GM18873 (cell line): ENCODE data around the gene VSIG2.

ENCODE experiments used
- ATAC-seq: cut with Tn5 transposase; IDR thresholded peaks from one replicate; pipeline ENCODE4 v1.9.1; 2021; ENCODE audit warnings: mild to moderate bottlenecking, moderate library complexity, moderate number of reproducible peaks; ENCODE audit not compliant: unreplicated experiment, low FRiP score

Gene VSIG2

GRCh38 chr11:124766156-124766555 is 14.1 kb upstream of the VSIG2 start:
- no peak for ATAC-seq

DNA sequence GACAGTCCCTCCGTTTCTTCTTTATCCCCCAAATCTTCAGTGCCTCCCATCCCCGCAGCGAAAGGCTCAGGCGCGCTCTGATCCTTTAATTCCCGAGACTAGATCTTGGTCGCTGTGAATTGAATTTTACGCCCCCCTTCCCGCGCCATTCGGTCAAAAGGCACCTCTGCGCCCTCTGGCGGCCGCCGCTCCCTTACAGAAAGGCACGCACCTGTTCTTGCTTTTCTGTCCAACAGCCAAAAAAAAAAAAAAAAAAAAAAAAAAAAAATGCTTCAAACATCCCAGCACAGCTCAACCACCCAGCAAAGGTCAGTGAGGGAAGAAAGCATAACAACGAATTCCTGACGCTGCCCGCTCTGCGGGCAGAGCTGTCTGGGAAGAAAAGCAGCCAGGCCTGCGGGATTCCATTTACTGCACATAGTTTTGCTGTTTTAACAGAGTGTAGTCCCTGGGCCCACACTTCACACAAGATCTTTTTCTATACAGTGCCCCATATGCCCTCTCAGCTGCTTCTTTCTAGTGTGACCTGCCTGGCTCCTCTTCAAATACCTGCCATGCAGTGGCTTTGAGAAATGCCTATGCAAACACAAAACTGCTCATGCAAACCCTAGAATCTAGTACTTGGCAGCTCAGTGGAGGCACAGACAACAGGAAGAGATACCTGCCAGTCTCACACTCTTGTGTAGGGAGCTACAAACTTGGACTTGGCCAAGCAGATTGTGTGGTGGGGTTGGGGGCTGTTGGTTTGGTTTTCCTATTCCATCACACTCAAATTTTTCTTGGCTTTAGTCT is 11.3 kb upstream of the VSIG2 start:
- no peak for ATAC-seq

GRCh38 chr11:124762624-124763155 is 10.6 kb upstream of the VSIG2 start:
- no peak for ATAC-seq

DNA sequence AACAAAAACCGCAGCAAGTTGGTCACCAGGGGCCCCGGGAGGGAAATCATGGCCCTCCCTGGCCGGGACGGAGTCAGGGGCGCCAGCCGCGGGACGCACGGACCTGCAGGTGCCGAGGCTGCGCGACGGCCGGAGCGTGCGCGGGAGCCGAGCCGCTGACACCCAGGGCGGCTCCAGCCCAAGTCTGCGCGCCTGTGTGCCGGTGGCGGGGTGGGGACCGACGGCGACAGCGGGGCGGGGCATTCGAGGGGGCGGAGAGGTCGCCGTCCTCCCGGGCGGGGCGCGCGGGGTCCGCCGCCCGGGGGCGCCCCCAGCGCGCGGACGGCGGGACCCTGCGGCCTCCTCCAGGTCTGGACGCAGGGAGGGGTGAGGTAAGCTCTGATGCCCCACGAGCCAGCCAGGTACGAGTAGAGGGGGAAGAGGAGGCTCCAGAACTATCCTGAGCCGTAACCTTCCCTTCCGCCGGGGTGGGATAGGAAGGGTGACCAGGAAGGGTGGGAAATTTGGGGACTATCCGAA is 10.1 kb upstream of the VSIG2 start, which contains the start of gene ESAM:
Gene ESAM, minus strand, starts transcription at position 186 of the 519 bp plus-strand sequence. Its CDS starts 136 bp downstream, at position 50.
- ATAC-seq = no peak

GRCh38 chr11:124761301-124762104 is 9.4 kb upstream of the VSIG2 start:
- no peak for ATAC-seq

GRCh38 chr11:124760806-124761205 is 8.8 kb upstream of the VSIG2 start:
- ATAC-seq = no peak

DNA sequence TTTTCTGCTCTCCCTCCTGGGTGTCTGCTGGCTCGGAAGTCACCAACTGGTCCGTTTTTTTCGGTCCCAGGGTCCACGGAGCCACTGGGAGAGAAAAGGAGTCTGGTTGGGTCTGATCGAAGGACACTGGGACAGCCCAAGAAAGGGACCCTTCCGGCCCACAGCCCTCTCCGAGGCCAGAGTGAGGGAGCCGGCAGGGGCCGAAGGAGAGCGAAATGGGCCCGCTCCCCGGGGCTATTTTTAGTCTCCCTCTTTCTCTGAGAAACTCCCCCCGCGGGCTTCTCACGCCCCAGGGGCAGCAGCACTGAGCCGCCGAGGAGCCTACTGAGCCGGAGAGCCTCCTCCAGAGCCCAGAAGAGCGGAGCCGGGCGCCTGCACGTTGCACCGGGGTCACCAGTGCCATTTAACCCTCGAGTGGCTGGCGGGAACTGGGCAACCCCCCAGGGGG is 8.2 kb upstream of the VSIG2 start:
- no peak for ATAC-seq

- no peak for ATAC-seq
Observed at GRCh38 chr11:124759266-124760204, 7.5 kb upstream of the VSIG2 start.

DNA sequence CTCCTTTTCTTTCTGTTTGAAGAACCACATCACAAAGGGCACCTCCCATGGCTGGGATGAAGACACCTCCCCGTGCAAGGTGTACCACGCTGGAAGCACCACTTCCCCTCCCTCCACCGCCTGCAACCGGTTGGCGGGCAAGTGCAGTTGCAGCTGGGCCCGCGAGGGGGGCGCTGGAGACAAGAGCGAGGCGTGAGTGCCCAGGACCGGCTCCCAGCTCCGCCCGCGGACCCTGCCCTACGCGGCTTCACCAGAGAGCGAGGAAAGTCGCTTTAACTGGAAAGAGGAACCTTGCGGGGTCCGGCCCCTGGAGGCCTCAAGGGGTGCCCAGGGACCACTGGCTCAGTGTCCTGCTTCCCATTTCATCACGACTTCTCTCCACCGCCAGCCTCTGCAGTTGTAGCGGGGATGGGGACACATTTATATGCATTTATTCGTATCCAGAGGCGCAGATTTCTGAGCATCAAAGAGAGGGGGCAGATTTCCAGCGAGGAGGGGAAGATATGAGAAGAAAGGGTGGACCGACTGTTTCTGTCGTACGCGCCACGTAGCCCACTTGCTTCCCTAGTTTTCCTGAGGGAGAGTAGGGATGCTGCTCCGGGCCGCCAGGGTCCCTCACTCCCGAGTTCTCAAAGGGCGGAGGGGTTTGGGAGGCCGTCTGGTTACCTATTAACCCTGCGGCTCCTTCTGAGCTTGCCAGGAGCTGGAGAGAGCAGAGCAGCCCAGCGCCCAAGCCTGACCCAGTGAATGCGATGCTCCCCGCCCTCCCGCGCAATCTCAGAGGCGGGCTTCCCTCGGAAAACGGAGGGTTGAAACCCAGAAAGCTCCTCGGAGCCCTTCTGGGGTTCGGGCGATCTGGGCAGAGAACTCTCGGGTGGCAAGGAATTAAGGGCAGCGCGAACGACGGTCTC is 6.6 kb upstream of the VSIG2 start:
- peak; percentile 48 for ATAC-seq

DNA sequence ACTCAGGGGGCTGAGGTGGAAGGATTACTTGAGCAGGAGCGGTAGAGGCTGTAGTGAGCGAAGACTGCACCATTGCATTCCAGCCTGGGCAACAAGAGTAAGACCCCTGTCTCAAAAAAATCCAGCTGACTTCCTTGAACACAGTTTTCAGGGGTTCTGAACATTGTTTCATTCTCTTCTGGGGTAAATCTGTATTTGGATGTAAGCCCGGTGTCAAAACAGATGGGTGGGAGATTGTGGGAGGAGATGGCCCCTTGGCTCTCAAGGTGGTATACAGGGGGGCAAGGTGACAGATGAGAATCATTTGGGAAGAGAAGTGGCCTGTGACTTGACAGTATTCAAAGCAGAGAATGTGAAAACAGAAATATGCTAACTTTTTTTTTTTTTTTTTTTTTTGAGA is 5.3 kb upstream of the VSIG2 start:
- no peak for ATAC-seq

- no peak for ATAC-seq
Observed at GRCh38 chr11:124756753-124757227, 4.7 kb upstream of the VSIG2 start.

GRCh38 chr11:124756033-124756752 is 4.1 kb upstream of the VSIG2 start:
- ATAC-seq = no peak

GRCh38 chr11:124754710-124755109 is 2.7 kb upstream of the VSIG2 start:
- no peak for ATAC-seq

GRCh38 chr11:124754309-124754708 is 2.3 kb upstream of the VSIG2 start:
- ATAC-seq = no peak

- no peak for ATAC-seq
Observed at GRCh38 chr11:124753624-124754023, 1.6 kb upstream of the VSIG2 start.

- ATAC-seq = no peak
Observed at GRCh38 chr11:124753205-124753604, 1.1 kb upstream of the VSIG2 start.

- ATAC-seq = no peak
Observed at GRCh38 chr11:124752471-124753102, 532 bp upstream of the VSIG2 start.

- no peak for ATAC-seq
Observed at GRCh38 chr11:124751391-124751740, 689 bp downstream of the VSIG2 start.
